Mammary epithelial cell (primary cell): ENCODE data around the gene HHIP.
A peak's percentile ranks its signal among the peaks of the same experiment; 100 is the strongest.

ENCODE experiments used
- EZH2 ChIP-seq: IDR thresholded peaks from 2 replicates; pipeline ENCODE4 v1.6.1; 2012; ENCODE audit warnings: low read length, inconsistent platforms, borderline replicate concordance
- TF ChIP-seq, protein P1 (sequence below), 2 donors: IDR thresholded peaks in 1 of 2; conservative IDR thresholded peaks in 1 of 2; 2 replicates each; pipeline ENCODE4 v1.5.1; 2011 to 2012; ENCODE audit warnings: inconsistent platforms in 2 of 2, low read length in 2 of 2, mild to moderate bottlenecking in 2 of 2, control low read depth in 1 of 2, low read depth in 1 of 2; ENCODE audit not compliant: insufficient read depth in 1 of 2; ENCODE audit errors: extremely low read depth in 1 of 2

DNA sequence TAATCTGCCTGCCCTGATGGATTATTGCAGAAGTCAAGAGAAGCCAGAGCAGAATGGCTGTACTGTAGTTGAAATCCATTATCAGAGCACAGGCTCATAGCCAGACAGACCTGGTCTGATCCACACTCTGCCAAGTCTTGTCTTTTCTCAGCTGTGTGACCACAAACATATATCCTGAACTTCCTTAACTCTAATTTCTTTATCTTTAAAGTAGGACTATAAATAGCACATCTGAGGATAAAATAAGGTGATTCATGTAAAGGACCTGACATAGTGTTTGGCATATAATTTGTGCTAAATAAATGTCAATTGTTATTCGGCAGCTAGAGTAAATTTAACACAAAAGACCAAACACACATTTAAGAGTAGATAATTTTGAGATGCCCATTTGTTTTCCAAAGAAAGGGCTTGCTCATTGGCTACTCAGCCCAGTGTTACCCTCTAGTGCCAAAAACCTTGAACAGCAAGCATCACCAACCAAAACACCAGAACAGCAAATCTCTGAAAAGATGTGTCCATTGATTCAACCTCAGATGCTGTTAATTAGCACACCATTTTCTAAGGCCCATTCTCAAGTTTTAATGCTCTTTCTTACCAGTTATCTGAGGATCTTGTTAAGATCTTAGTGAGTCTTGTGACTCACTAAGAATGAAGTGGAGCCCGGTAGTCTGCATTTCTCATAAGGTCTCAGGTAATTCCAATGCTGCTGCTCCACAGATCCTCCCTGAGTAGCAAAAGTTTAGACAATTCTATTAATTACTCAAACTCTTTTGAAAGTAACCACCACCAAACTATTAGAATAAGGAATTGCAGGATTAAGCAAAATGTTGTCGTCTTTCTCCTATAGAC, 108.8 kb downstream of the HHIP start:
- TF ChIP-seq, protein P1, sequence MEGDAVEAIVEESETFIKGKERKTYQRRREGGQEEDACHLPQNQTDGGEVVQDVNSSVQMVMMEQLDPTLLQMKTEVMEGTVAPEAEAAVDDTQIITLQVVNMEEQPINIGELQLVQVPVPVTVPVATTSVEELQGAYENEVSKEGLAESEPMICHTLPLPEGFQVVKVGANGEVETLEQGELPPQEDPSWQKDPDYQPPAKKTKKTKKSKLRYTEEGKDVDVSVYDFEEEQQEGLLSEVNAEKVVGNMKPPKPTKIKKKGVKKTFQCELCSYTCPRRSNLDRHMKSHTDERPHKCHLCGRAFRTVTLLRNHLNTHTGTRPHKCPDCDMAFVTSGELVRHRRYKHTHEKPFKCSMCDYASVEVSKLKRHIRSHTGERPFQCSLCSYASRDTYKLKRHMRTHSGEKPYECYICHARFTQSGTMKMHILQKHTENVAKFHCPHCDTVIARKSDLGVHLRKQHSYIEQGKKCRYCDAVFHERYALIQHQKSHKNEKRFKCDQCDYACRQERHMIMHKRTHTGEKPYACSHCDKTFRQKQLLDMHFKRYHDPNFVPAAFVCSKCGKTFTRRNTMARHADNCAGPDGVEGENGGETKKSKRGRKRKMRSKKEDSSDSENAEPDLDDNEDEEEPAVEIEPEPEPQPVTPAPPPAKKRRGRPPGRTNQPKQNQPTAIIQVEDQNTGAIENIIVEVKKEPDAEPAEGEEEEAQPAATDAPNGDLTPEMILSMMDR (conservative IDR thresholded peaks at IDR 0.05 in 1 of 2, IDR thresholded peaks at IDR 0.05 in 1 of 2; ENCODE audit: extremely low read depth in 1 of 2, insufficient read depth in 1 of 2, low read depth in 1 of 2, low read length in 2 of 2), result peak; percentile 78 to 81
- no peak for TF ChIP-seq EZH2
